ENCODE data around the gene CLIP4. TPM values are rescaled to one million over a fixed set of nuclear protein-coding genes. Genes with fewer than 3 reads are reported as not detected.

The CLIP4 gene
- total RNA-seq, 1 experiment from 2014 or later, result 78.5 TPM

- DNase-seq (ENCODE audit: extremely low read depth, low read depth), result no peak
These were observed 100.8 kb downstream of the CLIP4 start for GRCh38 chr2:29215739-29216608.

DNA sequence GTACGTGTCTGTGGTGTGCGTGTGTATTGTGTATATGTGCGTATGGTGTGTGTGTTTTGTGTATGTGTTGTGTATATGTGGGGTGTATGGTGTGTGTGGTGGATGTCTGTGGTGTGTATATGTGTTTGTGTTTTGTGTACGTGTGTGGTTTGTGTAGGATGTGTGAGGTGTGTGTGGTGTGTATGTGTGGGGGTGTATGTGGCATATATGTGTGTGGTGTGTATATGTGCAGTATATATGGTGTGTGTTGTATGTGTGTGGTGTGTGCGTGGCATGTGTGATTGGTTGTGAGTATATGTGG is 101.3 kb downstream of the CLIP4 start:
- no peak for DNase-seq (ENCODE audit: extremely low read depth, low read depth)

DNA sequence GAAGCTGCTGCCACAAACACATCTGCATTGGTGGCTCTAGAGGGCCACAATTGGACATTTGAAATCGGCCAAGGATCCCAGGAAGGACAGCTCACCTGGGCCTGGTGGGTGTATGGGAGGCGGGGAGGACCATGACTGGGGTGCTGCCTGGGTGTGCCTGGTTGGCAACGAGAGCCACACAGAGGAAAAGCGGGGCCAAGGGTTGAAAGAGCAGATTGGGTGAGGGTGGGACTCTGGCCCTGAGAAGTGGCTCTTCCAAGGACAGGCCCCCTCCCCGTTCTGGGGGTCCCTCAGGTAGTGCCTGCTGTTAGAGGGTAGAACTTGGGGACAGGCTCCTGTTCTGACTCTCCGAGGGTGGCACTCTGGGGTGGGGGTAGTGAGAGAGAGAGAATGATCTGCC is 102.9 kb downstream of the CLIP4 start:
- DNase-seq (ENCODE audit: extremely low read depth, low read depth), result no peak

GRCh38 chr2:29218550-29219125 is 103.4 kb downstream of the CLIP4 start:
- DNase-seq (ENCODE audit: extremely low read depth, low read depth), result no peak

DNA sequence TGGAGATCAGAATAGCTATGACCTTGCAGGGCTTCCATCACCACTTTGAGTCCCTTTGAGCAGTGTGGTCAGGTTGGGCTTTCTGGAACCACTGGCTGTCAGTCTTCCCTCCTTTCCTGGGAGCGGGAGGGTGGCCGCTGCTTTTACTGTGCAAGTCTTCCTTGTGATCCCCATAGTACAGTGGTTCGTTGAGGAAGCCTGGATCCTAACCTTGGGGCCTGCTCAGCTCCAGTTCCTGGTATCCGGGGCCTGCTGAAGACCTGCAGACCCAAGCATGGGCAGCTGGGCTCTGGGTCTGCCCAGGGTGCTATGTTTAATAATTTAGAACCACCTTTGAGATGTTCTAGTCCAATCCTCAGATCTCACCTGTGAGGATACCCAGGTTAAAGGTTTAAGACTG is 104.2 kb downstream of the CLIP4 start:
- DNase-seq (ENCODE audit: extremely low read depth, low read depth), result no peak

GRCh38 chr2:29220506-29221270 is 105.5 kb downstream of the CLIP4 start:
- DNase-seq (ENCODE audit: extremely low read depth, low read depth), result no peak

DNA sequence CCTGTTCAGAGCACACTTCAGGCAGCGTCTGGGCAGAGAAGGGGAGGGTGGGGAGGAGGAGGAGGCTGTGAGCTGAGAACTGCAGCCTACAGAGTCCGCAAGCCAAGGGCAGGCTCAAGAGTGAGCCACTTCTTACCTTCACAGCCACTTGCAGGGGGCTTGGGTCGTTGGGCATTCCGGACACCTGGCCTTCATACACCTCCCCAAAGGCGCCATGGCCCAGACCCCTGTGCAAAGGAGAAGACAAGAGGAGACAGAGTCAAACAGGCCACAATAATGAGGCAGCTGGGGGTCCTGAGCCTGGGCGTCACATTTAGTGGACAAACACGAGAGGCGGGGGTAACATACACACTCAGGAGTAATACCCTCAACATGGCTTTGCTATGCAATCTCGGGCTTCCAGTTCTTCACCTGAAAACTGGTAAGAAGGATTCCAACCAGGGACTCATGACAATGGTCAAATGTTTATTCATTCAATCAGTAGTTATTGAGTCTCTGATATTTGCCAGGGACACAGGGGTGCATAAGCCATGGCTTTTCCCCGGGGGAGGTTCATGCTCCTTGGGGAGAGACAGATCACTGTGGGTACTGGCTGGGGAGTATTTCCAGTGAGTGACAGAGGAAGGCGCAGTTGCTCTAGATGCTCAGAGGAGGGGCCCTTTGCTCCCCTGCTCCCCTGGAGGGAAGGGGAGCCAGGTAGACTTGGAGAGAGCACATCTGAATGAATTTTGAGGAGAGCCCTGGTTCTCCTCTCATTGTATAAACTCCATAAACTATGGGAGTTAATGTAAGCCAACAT is 107.4 kb downstream of the CLIP4 start:
- no peak for DNase-seq (ENCODE audit: extremely low read depth, low read depth)

- DNase-seq (ENCODE audit: extremely low read depth, low read depth), result no peak
These were observed 108.0 kb downstream of the CLIP4 start for GRCh38 chr2:29223257-29223656.

DNA sequence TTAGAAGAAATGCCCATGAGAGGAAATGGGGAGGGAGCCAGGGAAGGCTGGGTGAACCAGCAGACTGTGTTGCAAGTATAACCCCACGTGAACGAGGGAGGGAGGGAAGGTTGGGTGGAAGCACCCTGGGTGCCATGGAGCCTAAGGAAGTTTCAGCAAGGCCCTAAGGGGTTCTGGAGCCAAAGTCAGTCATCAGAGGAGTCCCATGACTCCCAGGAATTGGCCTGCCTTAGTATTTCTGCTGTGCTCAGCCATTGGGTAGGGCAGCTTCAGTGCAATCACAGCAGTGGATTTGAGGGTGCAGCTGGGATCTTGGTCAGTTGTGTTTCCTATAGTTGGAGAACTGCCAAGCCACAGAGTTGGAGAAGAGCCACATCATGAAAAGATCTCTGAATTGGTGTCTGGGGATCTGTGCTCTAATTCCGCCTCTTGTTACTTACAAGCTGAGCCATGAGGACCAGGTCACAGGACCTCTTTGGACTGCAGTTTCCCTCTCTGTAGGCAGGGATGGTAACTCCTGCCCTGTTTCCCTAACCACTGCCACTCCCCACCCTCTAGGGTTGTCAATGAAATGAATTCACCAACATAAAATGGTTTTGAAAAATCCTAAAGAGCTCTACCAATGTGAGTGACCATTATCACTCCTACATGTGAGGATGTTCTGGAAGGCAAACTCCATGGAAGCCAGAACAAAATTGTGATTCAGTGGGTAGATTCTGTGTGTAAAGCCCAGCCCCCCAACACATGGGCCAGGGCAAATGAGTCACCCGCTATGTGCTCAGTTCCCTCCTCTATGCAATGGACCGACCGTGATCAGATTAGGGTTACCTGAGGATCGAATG is 108.9 kb downstream of the CLIP4 start:
- DNase-seq (ENCODE audit: extremely low read depth, low read depth), result no peak

GRCh38 chr2:29224693-29225551 is 109.7 kb downstream of the CLIP4 start:
- DNase-seq (ENCODE audit: extremely low read depth, low read depth), result no peak

GRCh38 chr2:29225814-29226213 is 110.6 kb downstream of the CLIP4 start:
- no peak for DNase-seq (ENCODE audit: extremely low read depth, low read depth)

DNA sequence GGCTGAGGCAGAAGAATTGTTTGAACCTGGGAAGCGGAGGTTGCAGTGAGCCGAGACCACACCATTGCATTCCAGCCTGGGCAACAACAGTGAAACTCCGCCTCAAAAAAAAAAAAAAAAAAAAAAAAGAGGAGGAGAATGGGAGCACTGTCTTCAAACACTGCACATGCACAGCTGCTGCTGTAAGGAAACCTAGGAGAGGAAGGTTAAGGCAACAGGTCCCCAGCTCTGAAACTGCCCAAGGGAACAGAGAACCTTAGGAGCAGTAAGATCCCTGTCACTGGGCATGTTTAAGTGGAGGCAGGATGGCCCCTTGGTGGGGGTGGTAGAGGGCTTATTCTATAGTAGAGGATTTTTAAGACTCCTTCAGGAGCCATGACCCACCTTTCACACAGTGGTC is 111.2 kb downstream of the CLIP4 start:
- DNase-seq (ENCODE audit: extremely low read depth, low read depth), result no peak

DNA sequence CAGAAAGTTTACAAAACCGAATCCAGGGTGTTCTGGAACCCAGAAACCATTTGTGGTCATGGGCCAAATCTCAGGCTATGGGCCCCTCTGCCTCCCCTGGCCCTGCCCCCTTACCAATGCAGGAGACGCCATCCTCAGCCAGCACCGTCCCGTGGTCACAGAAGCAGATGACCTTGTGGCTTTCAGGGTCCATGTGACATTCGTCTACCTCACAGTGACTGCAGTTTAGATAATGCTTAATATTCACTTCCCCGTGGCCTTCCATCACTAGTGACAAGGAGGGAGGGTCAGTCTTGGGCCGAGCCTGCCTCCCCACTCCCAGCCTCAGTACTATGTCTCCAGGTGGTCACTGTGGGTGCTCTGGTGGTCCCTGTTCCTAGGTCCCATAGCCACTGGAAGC is 111.6 kb downstream of the CLIP4 start:
- no peak for DNase-seq (ENCODE audit: extremely low read depth, low read depth)

DNA sequence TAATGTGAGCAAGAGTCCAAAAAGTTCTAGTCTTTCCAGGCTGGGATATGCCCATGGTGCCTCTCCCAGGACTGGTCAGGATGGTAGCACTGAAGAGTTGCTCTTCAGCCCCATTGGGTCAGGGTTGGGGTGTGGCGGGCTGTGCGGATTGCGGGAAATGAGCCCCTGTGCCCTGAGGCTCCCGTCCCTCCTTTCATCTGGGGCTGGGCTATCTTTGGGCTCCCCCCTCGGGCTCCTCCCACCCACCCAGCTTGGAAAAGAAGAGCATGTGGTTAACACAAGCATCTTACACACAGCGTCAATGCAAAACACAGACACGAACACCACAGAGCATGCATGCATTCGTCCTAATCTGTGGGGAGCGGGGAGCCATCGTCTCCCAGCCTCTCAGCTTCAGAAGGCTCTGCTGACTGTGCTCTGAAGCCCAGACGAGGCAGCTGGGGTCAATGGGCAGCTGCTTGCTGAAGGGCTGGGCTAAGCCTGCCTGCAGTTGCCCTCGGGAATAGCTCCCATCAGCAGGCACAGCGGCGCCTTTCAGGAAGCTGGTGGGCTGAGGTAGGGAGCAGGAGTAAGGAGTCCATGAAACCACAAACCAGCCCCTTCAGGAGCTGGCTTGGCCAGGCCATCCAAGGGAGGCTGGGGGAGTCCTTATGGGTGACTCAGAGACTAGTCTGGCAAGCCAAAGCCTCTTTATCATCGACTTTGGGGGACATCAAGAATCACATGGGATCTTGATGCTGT is 112.9 kb downstream of the CLIP4 start:
- no peak for DNase-seq (ENCODE audit: extremely low read depth, low read depth)

GRCh38 chr2:29228947-29229346 is 113.7 kb downstream of the CLIP4 start:
- no peak for DNase-seq (ENCODE audit: extremely low read depth, low read depth)

GRCh38 chr2:29229640-29230039 is 114.4 kb downstream of the CLIP4 start:
- DNase-seq (ENCODE audit: extremely low read depth, low read depth), result no peak

DNA sequence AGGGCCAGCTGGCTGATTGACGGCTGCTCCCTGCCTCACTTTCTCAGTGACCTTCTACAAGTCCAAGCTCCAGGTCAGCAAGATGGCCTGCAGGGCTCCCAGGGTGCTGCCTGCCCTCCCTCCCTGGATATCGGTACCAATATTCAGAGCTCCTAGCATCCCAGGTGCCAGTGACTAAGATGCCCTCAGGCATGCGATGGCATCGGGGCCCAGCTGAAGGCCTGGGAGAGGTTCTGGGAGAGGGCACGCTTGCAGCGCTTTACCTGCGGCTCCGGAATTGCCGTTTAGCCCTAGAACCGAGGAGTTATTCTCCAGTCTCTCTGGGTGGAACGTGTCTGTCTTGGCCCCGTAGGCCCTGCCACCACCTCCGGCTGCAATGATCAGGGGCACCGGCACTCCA is 116.8 kb downstream of the CLIP4 start:
- no peak for DNase-seq (ENCODE audit: extremely low read depth, low read depth)

- no peak for DNase-seq (ENCODE audit: extremely low read depth, low read depth)
These were observed 118.2 kb downstream of the CLIP4 start for GRCh38 chr2:29233428-29233827.
